OCI-LY1 (cell line): ENCODE measurements around the gene HSBP1L1.

Experiments used
- H2AFZ ChIP-seq: fragments of 200-600 bp; sonication (generic), shearing (Covaris generic); 2 replicates; pipeline ENCODE4 v1.6.0; 2014; ENCODE audit warnings: antibody characterized with exemption, mild to moderate bottlenecking, low read length
- H3F3A ChIP-seq: fragments of 200-600 bp; sonication (generic), shearing (Covaris generic); 2 replicates; pipeline ENCODE4 v1.6.0; 2014; ENCODE audit warnings: mild to moderate bottlenecking, antibody characterized with exemption, low read length, moderate library complexity; ENCODE audit not compliant: insufficient read depth
- H3K27ac ChIP-seq: fragments of 200-600 bp; sonication (generic); 2 replicates; pipeline ENCODE4 v1.5.1; 2014; ENCODE audit warnings: low read length, mixed run types, mild to moderate bottlenecking, low read depth; ENCODE audit not compliant: poor library complexity, severe bottlenecking
- H3K27me3 ChIP-seq: fragments of 200-600 bp; sonication (generic); 2 replicates; pipeline ENCODE4 v1.6.0; 2014; ENCODE audit warnings: antibody characterized with exemption, mild to moderate bottlenecking, low read length, moderate library complexity; ENCODE audit not compliant: insufficient read depth
- H3K36me3 ChIP-seq: fragments of 200-600 bp; sonication (generic); 2 replicates; pipeline ENCODE4 v1.6.1; 2014; ENCODE audit warnings: mild to moderate bottlenecking, antibody characterized with exemption, low read length, moderate library complexity, mixed read lengths; ENCODE audit not compliant: insufficient read depth
- H3K4me1 ChIP-seq: fragments of 200-600 bp; sonication (generic); 2 replicates; pipeline ENCODE4 v1.5.1; 2014; ENCODE audit warnings: mild to moderate bottlenecking, low read length, moderate library complexity; ENCODE audit not compliant: insufficient read depth, severe bottlenecking
- H3K4me2 ChIP-seq: fragments of 200-600 bp; sonication (generic), shearing (Covaris generic); 2 replicates; pipeline ENCODE4 v1.6.1; 2014; ENCODE audit warnings: low read length
- H3K4me3 ChIP-seq: fragments of 200-600 bp; sonication (generic); 2 replicates; pipeline ENCODE4 v1.5.1; 2014; ENCODE audit warnings: low read length, low read depth, mild to moderate bottlenecking, mixed read lengths; ENCODE audit not compliant: poor library complexity, severe bottlenecking
- H3K79me2 ChIP-seq: fragments of 200-600 bp; shearing (Covaris generic); 2 replicates; pipeline ENCODE4 v1.6.1; 2016; ENCODE audit warnings: mixed run types, low read length, mixed read lengths; ENCODE audit not compliant: insufficient read depth
- H3K9ac ChIP-seq: fragments of 200-600 bp; sonication (generic), shearing (Covaris generic); 2 replicates; pipeline ENCODE4 v1.6.1; 2014; ENCODE audit warnings: mild to moderate bottlenecking, low read length, mixed read lengths
- H3K9me2 ChIP-seq: fragments of 200-600 bp; sonication (generic), shearing (Covaris generic); 2 replicates; pipeline ENCODE4 v1.6.1; 2014; ENCODE audit warnings: low read depth, mild to moderate bottlenecking, low read length, mixed read lengths
- H3K9me3 ChIP-seq: fragments of 200-600 bp; shearing (Covaris generic); 2 replicates; pipeline ENCODE4 v1.6.1; 2014; ENCODE audit warnings: low read length, mixed read lengths
- H4K20me1 ChIP-seq: fragments of 200-600 bp; sonication (generic), shearing (Covaris generic); 2 replicates; pipeline ENCODE4 v1.6.0; 2016; ENCODE audit warnings: mild to moderate bottlenecking, low read length; ENCODE audit not compliant: insufficient read depth
- EZH2 ChIP-seq: fragments of 200-600 bp; sonication (generic), shearing (Covaris generic); IDR thresholded peaks from 2 replicates; pipeline ENCODE4 v1.8.0; 2017; ENCODE audit warnings: borderline replicate concordance, mixed run types, mild to moderate bottlenecking, antibody characterized with exemption, low read length, moderate library complexity, mixed read lengths
- TF ChIP-seq, protein P1 (sequence below): fragments of 200-600 bp; sonication (generic), shearing (Covaris generic); IDR thresholded peaks from 2 replicates; pipeline ENCODE4 v1.5.1; 2017; ENCODE audit warnings: mild to moderate bottlenecking, antibody characterized with exemption, low read length, moderate library complexity, mixed read lengths

The HSBP1L1 gene

GRCh38 chr18:79936641-79937040, 27.8 kb upstream of the HSBP1L1 start:
- Histone ChIP-seq H3K4me1 (peaks cover 4% of the 10 kb centered on the region), H3K27me3 (no peaks in the 10 kb centered on the region), H3K9me3 (0 out of 2 replicates have a peak, but pooled peaks cover 3% of the 10 kb centered on the region), H3K9me2 (no peaks in the 10 kb centered on the region), H3K4me2 (no peak overlapping the region), H3K9ac (no peak overlapping the region), H3K4me3 (no peak overlapping the region), H3K27ac (no peak overlapping the region), H3K36me3 (peaks cover 72% of the 10 kb centered on the region), H2AFZ (no peak overlapping the region), H4K20me1 (no peaks in the 10 kb centered on the region), H3K79me2 (no peaks in the 10 kb centered on the region), H3F3A (no peaks in the 10 kb centered on the region)
- TF ChIP-seq, protein P1, sequence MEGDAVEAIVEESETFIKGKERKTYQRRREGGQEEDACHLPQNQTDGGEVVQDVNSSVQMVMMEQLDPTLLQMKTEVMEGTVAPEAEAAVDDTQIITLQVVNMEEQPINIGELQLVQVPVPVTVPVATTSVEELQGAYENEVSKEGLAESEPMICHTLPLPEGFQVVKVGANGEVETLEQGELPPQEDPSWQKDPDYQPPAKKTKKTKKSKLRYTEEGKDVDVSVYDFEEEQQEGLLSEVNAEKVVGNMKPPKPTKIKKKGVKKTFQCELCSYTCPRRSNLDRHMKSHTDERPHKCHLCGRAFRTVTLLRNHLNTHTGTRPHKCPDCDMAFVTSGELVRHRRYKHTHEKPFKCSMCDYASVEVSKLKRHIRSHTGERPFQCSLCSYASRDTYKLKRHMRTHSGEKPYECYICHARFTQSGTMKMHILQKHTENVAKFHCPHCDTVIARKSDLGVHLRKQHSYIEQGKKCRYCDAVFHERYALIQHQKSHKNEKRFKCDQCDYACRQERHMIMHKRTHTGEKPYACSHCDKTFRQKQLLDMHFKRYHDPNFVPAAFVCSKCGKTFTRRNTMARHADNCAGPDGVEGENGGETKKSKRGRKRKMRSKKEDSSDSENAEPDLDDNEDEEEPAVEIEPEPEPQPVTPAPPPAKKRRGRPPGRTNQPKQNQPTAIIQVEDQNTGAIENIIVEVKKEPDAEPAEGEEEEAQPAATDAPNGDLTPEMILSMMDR, result no peak
- TF ChIP-seq EZH2, result no peak

DNA sequence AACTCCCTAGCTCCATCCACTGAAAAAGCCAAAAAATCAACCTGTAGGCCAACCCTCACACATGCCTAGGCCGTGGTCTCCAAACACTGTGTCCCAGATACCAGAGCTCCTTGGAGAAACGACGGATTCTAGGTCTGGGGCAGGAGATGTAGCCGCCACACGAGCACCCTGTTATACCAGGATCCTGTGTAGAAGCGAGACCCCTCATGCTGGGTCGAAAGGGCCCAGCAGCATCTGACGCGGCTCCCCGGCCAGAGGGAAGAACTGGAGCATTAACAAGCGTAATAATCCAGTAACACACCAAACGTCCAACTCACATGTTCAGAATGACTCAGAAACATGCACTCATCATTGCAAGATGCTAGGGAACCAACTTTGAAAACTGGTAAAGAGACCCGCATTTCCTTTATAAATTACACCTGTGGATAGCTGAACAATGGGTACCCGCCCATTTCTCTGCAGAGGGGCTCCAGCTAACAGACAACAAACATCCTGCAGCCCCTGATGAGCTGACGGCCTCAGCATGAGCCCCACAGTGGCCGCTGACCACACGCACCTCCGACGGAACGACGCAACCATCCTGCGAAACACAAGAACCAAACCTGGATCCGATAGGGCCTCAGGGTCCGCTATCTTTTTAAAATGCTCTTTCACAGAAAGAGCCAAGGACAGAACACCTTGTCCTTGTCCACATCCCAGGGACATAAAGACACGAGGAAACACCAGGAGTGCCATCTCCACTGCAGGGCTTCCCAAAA, 27.2 kb upstream of the HSBP1L1 start:
- no peaks in the 10 kb centered on the region for H3K27me3 ChIP-seq
- H3K9me2 ChIP-seq, result no peaks in the 10 kb centered on the region
- H3K4me2 ChIP-seq, result no peak overlapping the region
- no peak overlapping the region for H2AFZ ChIP-seq
- H3K4me1 ChIP-seq, result peaks cover 4% of the 10 kb centered on the region
- no peaks in the 10 kb centered on the region for H3K79me2 ChIP-seq
- H3K4me3 ChIP-seq, result no peak overlapping the region
- no peak overlapping the region for H3K27ac ChIP-seq
- H4K20me1 ChIP-seq, result no peaks in the 10 kb centered on the region
- no peak for TF ChIP-seq EZH2
- TF ChIP-seq, protein P1, result no peak
- no peaks in the 10 kb centered on the region for H3F3A ChIP-seq
- peaks cover 76% of the 10 kb centered on the region for H3K36me3 ChIP-seq
- H3K9me3 ChIP-seq, result 0 out of 2 replicates have a peak, but pooled peaks cover 3% of the 10 kb centered on the region
- H3K9ac ChIP-seq, result no peak overlapping the region

GRCh38 chr18:79938196-79938595, 26.2 kb upstream of the HSBP1L1 start:
- no peak overlapping the region for H3K4me3 ChIP-seq
- no peak overlapping the region for H3K27ac ChIP-seq
- no peaks in the 10 kb centered on the region for H3F3A ChIP-seq
- H3K36me3 ChIP-seq, result peaks cover 74% of the 10 kb centered on the region
- H3K4me1 ChIP-seq, result peaks cover 4% of the 10 kb centered on the region
- H3K27me3 ChIP-seq, result no peaks in the 10 kb centered on the region
- no peak overlapping the region for H2AFZ ChIP-seq
- TF ChIP-seq, protein P1, result no peak
- TF ChIP-seq EZH2, result no peak
- no peaks in the 10 kb centered on the region for H3K9me3 ChIP-seq
- no peaks in the 10 kb centered on the region for H3K79me2 ChIP-seq
- H3K4me2 ChIP-seq, result no peak overlapping the region
- no peaks in the 10 kb centered on the region for H4K20me1 ChIP-seq
- H3K9me2 ChIP-seq, result no peaks in the 10 kb centered on the region
- no peak overlapping the region for H3K9ac ChIP-seq
